MM.1S (cell line): ENCODE results near the gene ZNF648.

Experiments
- DNase-seq: peaks from one replicate; pipeline ENCODE4 v3.0.0-alpha.2; 2015
- H2AFZ ChIP-seq: fragments of 300-600 bp; sonication (generic); 2 replicates; pipeline ENCODE4 v1.6.0; 2016; ENCODE audit warnings: antibody characterized with exemption, low read length
- H3F3A ChIP-seq: fragments of 300-600 bp; sonication (generic); 2 replicates; pipeline ENCODE4 v1.6.1; 2016; ENCODE audit warnings: mild to moderate bottlenecking, antibody characterized with exemption, low read length, moderate library complexity, mixed read lengths; ENCODE audit not compliant: insufficient read depth
- H3K27ac ChIP-seq: fragments of 300-600 bp; sonication (generic); 2 replicates; pipeline ENCODE4 v1.5.1; 2016; ENCODE audit warnings: mild to moderate bottlenecking, low read length
- H3K27me3 ChIP-seq: fragments of 300-600 bp; sonication (generic); replicated peaks from 2 replicates; pipeline ENCODE4 v1.6.0; 2016; ENCODE audit warnings: low read length; ENCODE audit not compliant: insufficient read depth
- H3K36me3 ChIP-seq: fragments of 300-600 bp; sonication (generic); replicated peaks from 2 replicates; pipeline ENCODE4 v1.6.1; 2016; ENCODE audit warnings: mild to moderate bottlenecking, low read length, mixed read lengths; ENCODE audit not compliant: insufficient read depth
- H3K4me1 ChIP-seq: fragments of 300-600 bp; sonication (generic); 2 replicates; pipeline ENCODE4 v1.6.1; 2016; ENCODE audit warnings: low read length, mixed read lengths
- H3K4me2 ChIP-seq: fragments of 300-600 bp; sonication (generic); 2 replicates; pipeline ENCODE4 v1.6.0; 2016; ENCODE audit warnings: low read depth, low read length
- H3K4me3 ChIP-seq: fragments of 300-600 bp; sonication (generic); 2 replicates; pipeline ENCODE4 v1.5.1; 2016; ENCODE audit warnings: low read length, mixed read lengths
- H3K79me2 ChIP-seq: fragments of 300-600 bp; sonication (generic); 2 replicates; pipeline ENCODE4 v1.6.1; 2016; ENCODE audit warnings: mixed run types, low read length, mixed read lengths
- H3K9ac ChIP-seq: fragments of 300-600 bp; sonication (generic); 2 replicates; pipeline ENCODE4 v1.6.1; 2016; ENCODE audit warnings: low read length, mixed read lengths
- H3K9me2 ChIP-seq: fragments of 300-600 bp; sonication (generic); replicated peaks from 2 replicates; pipeline ENCODE4 v1.6.1; 2016; ENCODE audit warnings: mild to moderate bottlenecking, low read length, mixed read lengths; ENCODE audit not compliant: insufficient read depth
- H3K9me3 ChIP-seq: fragments of 300-600 bp; sonication (generic); replicated peaks from 2 replicates; pipeline ENCODE4 v1.6.1; 2016; ENCODE audit warnings: mild to moderate bottlenecking, low read length, mixed read lengths; ENCODE audit not compliant: insufficient read depth
- H4K20me1 ChIP-seq: fragments of 300-600 bp; sonication (generic); 2 replicates; pipeline ENCODE4 v1.6.1; 2016; ENCODE audit warnings: mild to moderate bottlenecking, low read length, moderate library complexity, mixed read lengths; ENCODE audit not compliant: insufficient read depth
- CTCF ChIP-seq: fragments of 300-600 bp; sonication (generic); IDR thresholded peaks from 2 replicates; pipeline ENCODE4 v1.5.1; 2016; ENCODE audit warnings: antibody characterized with exemption, low read length, mixed read lengths
- EZH2 ChIP-seq: fragments of 300-600 bp; sonication (generic); optimal IDR thresholded peaks from 2 replicates; pipeline ENCODE3; 2017; ENCODE audit warnings: low read depth, mild to moderate bottlenecking, antibody characterized with exemption, low read length, mixed read lengths
- EZH2phosphoT487 ChIP-seq: fragments of 300-600 bp; sonication (generic); IDR thresholded peaks from 2 replicates; pipeline ENCODE4 v1.6.1; 2018; ENCODE audit warnings: antibody characterized with exemption, low read length

The ZNF648 gene

GRCh38 chr1:182056601-182057366, 4.7 kb downstream of the ZNF648 start:
- H3K9me3 ChIP-seq: no peaks in the 10 kb centered on the region
- H3K79me2 ChIP-seq: no peaks in the 10 kb centered on the region
- no peak for DNase-seq
- no peak overlapping the region for H3K27ac ChIP-seq
- H3K9me2 ChIP-seq: no peaks in the 10 kb centered on the region
- no peak overlapping the region for H3K9ac ChIP-seq
- no peaks in the 10 kb centered on the region for H3K36me3 ChIP-seq
- no peaks in the 10 kb centered on the region for H3K27me3 ChIP-seq
- TF ChIP-seq CTCF: no peak
- no peak for TF ChIP-seq EZH2phosphoT487
- no peak for TF ChIP-seq EZH2
- no peaks in the 10 kb centered on the region for H3F3A ChIP-seq
- H3K4me1 ChIP-seq: no peaks in the 10 kb centered on the region
- H3K4me3 ChIP-seq: no peak overlapping the region
- no peak overlapping the region for H2AFZ ChIP-seq
- H3K4me2 ChIP-seq: no peak overlapping the region
- no peaks in the 10 kb centered on the region for H4K20me1 ChIP-seq

- H3K27ac ChIP-seq: no peak overlapping the region
- no peaks in the 10 kb centered on the region for H3K9me3 ChIP-seq
- no peaks in the 10 kb centered on the region for H3K79me2 ChIP-seq
- H3K4me2 ChIP-seq: no peak overlapping the region
- H3K4me1 ChIP-seq: no peaks in the 10 kb centered on the region
- no peaks in the 10 kb centered on the region for H3K9me2 ChIP-seq
- no peak overlapping the region for H2AFZ ChIP-seq
- no peaks in the 10 kb centered on the region for H4K20me1 ChIP-seq
- no peak for TF ChIP-seq EZH2phosphoT487
- peak; percentile 86 for TF ChIP-seq CTCF
- no peak for TF ChIP-seq EZH2
- H3K27me3 ChIP-seq: no peaks in the 10 kb centered on the region
- H3K36me3 ChIP-seq: no peaks in the 10 kb centered on the region
- no peaks in the 10 kb centered on the region for H3F3A ChIP-seq
- no peak overlapping the region for H3K9ac ChIP-seq
- H3K4me3 ChIP-seq: no peak overlapping the region
- DNase-seq: peak; percentile 77
These were observed 6.7 kb downstream of the ZNF648 start for GRCh38 chr1:182054698-182055326.

- TF ChIP-seq EZH2 (no peak), EZH2phosphoT487 (no peak), CTCF (no peak)
- H3K79me2 ChIP-seq: no peaks in the 10 kb centered on the region
- no peak overlapping the region for H3K9ac ChIP-seq
- no peaks in the 10 kb centered on the region for H3F3A ChIP-seq
- DNase-seq: no peak
- no peaks in the 10 kb centered on the region for H4K20me1 ChIP-seq
- H3K4me1 ChIP-seq: peaks cover 12% of the 10 kb centered on the region; the same call in 1 of the 2 replicates
- no peak overlapping the region for H3K27ac ChIP-seq
- no peak overlapping the region for H2AFZ ChIP-seq
- H3K36me3 ChIP-seq: no peaks in the 10 kb centered on the region
- H3K27me3 ChIP-seq: no peaks in the 10 kb centered on the region
- no peaks in the 10 kb centered on the region for H3K9me2 ChIP-seq
- no peaks in the 10 kb centered on the region for H3K9me3 ChIP-seq
- H3K4me2 ChIP-seq: no peak overlapping the region
- no peak overlapping the region for H3K4me3 ChIP-seq
These were observed 9.2 kb downstream of the ZNF648 start for GRCh38 chr1:182052355-182052754.
